ENCODE measurements around the gene MATK.

MATK gene

GRCh38 chr19:3807574-3808354, 21.6 kb upstream of the MATK start:
- H3K27me3 Mint-ChIP-seq = peaks cover 8% of the 10 kb centered on the region

GRCh38 chr19:3807131-3807480, 20.9 kb upstream of the MATK start:
- no peak for DNase-seq
- CTCF ChIA-PET = no interaction called here
- no peaks in the 10 kb centered on the region for H3K36me3 Mint-ChIP-seq
- peaks cover 39% of the 10 kb centered on the region for H3K4me1 Mint-ChIP-seq
- no peak overlapping the region for H3K4me3 Mint-ChIP-seq
- peaks cover 14% of the 10 kb centered on the region for H3K27me3 Mint-ChIP-seq
- no peak overlapping the region for H3K27ac Mint-ChIP-seq
- H3K9me3 Mint-ChIP-seq = peaks cover 9% of the 10 kb centered on the region

More at GRCh38 chr19:3807574-3808354, 21.6 kb upstream of the MATK start:
- Mint-ChIP-seq H3K36me3 (no peaks in the 10 kb centered on the region), H3K4me1 (peaks cover 41% of the 10 kb centered on the region), H3K9me3 (peaks cover 9% of the 10 kb centered on the region), H3K27ac (peak overlapping the region; percentile 17), H3K4me3 (no peak overlapping the region)
- DNase-seq = no peak
- CTCF ChIA-PET = no interaction called here

GRCh38 chr19:3805859-3806258, 19.7 kb upstream of the MATK start:
- Mint-ChIP-seq H3K4me3 (no peak overlapping the region), H3K9me3 (peaks cover 9% of the 10 kb centered on the region), H3K27me3 (peaks cover 27% of the 10 kb centered on the region), H3K4me1 (peaks cover 45% of the 10 kb centered on the region), H3K27ac (no peak overlapping the region), H3K36me3 (no peaks in the 10 kb centered on the region)
- CTCF ChIA-PET = interaction anchor here (1.5 kb wide), 1 partner anchor 43 kb away, joined by 3 read pairs; the partner anchor contains the start of gene MRPL54
- DNase-seq = no peak

- no peaks in the 10 kb centered on the region for H3K36me3 Mint-ChIP-seq
- CTCF ChIA-PET = interaction anchor here (0.9 to 1.5 kb wide), 2 partner anchors 8 to 42 kb away, joined by 3 read pairs; partner anchors contain the start of gene MRPL54
- no peak for DNase-seq
- peaks cover 47% of the 10 kb centered on the region for H3K4me1 Mint-ChIP-seq
- peaks cover 27% of the 10 kb centered on the region for H3K27me3 Mint-ChIP-seq
- H3K9me3 Mint-ChIP-seq = peaks cover 9% of the 10 kb centered on the region
- no peak overlapping the region for H3K27ac Mint-ChIP-seq
- no peak overlapping the region for H3K4me3 Mint-ChIP-seq
Measured at GRCh38 chr19:3804429-3804828, 18.2 kb upstream of the MATK start.

GRCh38 chr19:3803986-3804385, 17.8 kb upstream of the MATK start:
- no peak for DNase-seq
- Mint-ChIP-seq H3K27ac (peak overlapping the region; percentile 22), H3K4me3 (no peak overlapping the region), H3K36me3 (peaks cover 2% of the 10 kb centered on the region), H3K9me3 (peaks cover 7% of the 10 kb centered on the region), H3K4me1 (peaks cover 49% of the 10 kb centered on the region), H3K27me3 (peaks cover 27% of the 10 kb centered on the region)
- CTCF ChIA-PET = interaction anchor here (0.9 kb wide), 1 partner anchor 8 kb away, joined by 3 read pairs; no protein-coding TSS in a partner anchor

- H3K36me3 Mint-ChIP-seq = peaks cover 2% of the 10 kb centered on the region
- peaks cover 52% of the 10 kb centered on the region for H3K4me1 Mint-ChIP-seq
- no peak overlapping the region for H3K4me3 Mint-ChIP-seq
- peaks cover 27% of the 10 kb centered on the region for H3K27me3 Mint-ChIP-seq
- H3K27ac Mint-ChIP-seq = no peak overlapping the region
- CTCF ChIA-PET = interaction anchor here (0.9 kb wide), 1 partner anchor 9 kb away, joined by 3 read pairs; no protein-coding TSS in a partner anchor
- H3K9me3 Mint-ChIP-seq = peaks cover 7% of the 10 kb centered on the region
- no peak for DNase-seq
Measured at GRCh38 chr19:3803114-3803888, 17.1 kb upstream of the MATK start.

GRCh38 chr19:3801412-3802096, 15.4 kb upstream of the MATK start:
- peaks cover 56% of the 10 kb centered on the region for H3K4me1 Mint-ChIP-seq
- CTCF ChIA-PET = interaction anchor here (1.6 kb wide), 1 partner anchor 21 kb away, joined by 4 read pairs; no protein-coding TSS in a partner anchor
- peak; percentile 83 for DNase-seq
- peaks cover 7% of the 10 kb centered on the region for H3K9me3 Mint-ChIP-seq
- H3K4me3 Mint-ChIP-seq = peak overlapping the region; percentile 54
- peaks cover 27% of the 10 kb centered on the region for H3K27me3 Mint-ChIP-seq
- H3K36me3 Mint-ChIP-seq = peaks cover 10% of the 10 kb centered on the region
- H3K27ac Mint-ChIP-seq = peak overlapping the region; percentile 58

- peaks cover 14% of the 10 kb centered on the region for H3K36me3 Mint-ChIP-seq
- peaks cover 27% of the 10 kb centered on the region for H3K27me3 Mint-ChIP-seq
- H3K9me3 Mint-ChIP-seq = peaks cover 12% of the 10 kb centered on the region
- peak overlapping the region; percentile 58 for H3K27ac Mint-ChIP-seq
- peaks cover 54% of the 10 kb centered on the region for H3K4me1 Mint-ChIP-seq
- no peak for DNase-seq
- peak overlapping the region; percentile 54 for H3K4me3 Mint-ChIP-seq
- CTCF ChIA-PET = interaction anchor here (1.6 kb wide), 1 partner anchor 21 kb away, joined by 4 read pairs; no protein-coding TSS in a partner anchor
Measured at GRCh38 chr19:3800996-3801395, 14.8 kb upstream of the MATK start.

GRCh38 chr19:3798137-3798536, 12.0 kb upstream of the MATK start:
- peak; percentile 63 for DNase-seq
- Mint-ChIP-seq H3K36me3 (peaks cover 14% of the 10 kb centered on the region), H3K27ac (peak overlapping the region; percentile 90), H3K4me1 (peaks cover 43% of the 10 kb centered on the region), H3K4me3 (peak overlapping the region; percentile 31), H3K9me3 (peaks cover 12% of the 10 kb centered on the region), H3K27me3 (peaks cover 23% of the 10 kb centered on the region)
- CTCF ChIA-PET = interaction anchor here (1.1 to 2.6 kb wide), 3 partner anchors 19 to 24 kb away, joined by 3 to 9 read pairs (median 8); no protein-coding TSS in a partner anchor

GRCh38 chr19:3796358-3796757, 10.2 kb upstream of the MATK start:
- Mint-ChIP-seq H3K4me1 (peaks cover 29% of the 10 kb centered on the region), H3K27ac (no peak overlapping the region), H3K36me3 (peaks cover 14% of the 10 kb centered on the region), H3K4me3 (no peak overlapping the region), H3K27me3 (peaks cover 12% of the 10 kb centered on the region), H3K9me3 (peaks cover 14% of the 10 kb centered on the region)
- CTCF ChIA-PET = interaction anchor here (1.8 to 2.6 kb wide), 2 partner anchors 8 to 26 kb away, joined by 6 to 9 read pairs; no protein-coding TSS in a partner anchor
- no peak for DNase-seq

- DNase-seq = no peak
- Mint-ChIP-seq H3K4me1 (peaks cover 14% of the 10 kb centered on the region), H3K4me3 (no peak overlapping the region), H3K27me3 (peaks cover 30% of the 10 kb centered on the region), H3K36me3 (peaks cover 14% of the 10 kb centered on the region), H3K27ac (no peak overlapping the region), H3K9me3 (peaks cover 14% of the 10 kb centered on the region)
- CTCF ChIA-PET = interaction anchor here (1.3 kb wide), 1 partner anchor 31 kb away, joined by 3 read pairs; the partner anchor contains the start of gene MRPL54
Measured at GRCh38 chr19:3793799-3794198, 7.6 kb upstream of the MATK start.

GRCh38 chr19:3792114-3792513, 5.9 kb upstream of the MATK start:
- Mint-ChIP-seq H3K4me3 (no peak overlapping the region), H3K4me1 (peaks cover 6% of the 10 kb centered on the region)

GRCh38 chr19:3790941-3791340, 4.8 kb upstream of the MATK start:
- CTCF ChIA-PET = no interaction called here
- H3K27me3 Mint-ChIP-seq = peaks cover 39% of the 10 kb centered on the region
- no peak overlapping the region for H3K4me3 Mint-ChIP-seq

More at GRCh38 chr19:3792114-3792513, 5.9 kb upstream of the MATK start:
- H3K36me3 Mint-ChIP-seq = peaks cover 11% of the 10 kb centered on the region
- peaks cover 12% of the 10 kb centered on the region for H3K9me3 Mint-ChIP-seq
- H3K27me3 Mint-ChIP-seq = peaks cover 32% of the 10 kb centered on the region
- DNase-seq = no peak
- CTCF ChIA-PET = no interaction called here
- no peak overlapping the region for H3K27ac Mint-ChIP-seq

More at GRCh38 chr19:3790941-3791340, 4.8 kb upstream of the MATK start:
- Mint-ChIP-seq H3K36me3 (peaks cover 2% of the 10 kb centered on the region), H3K27ac (no peak overlapping the region), H3K4me1 (peaks cover 9% of the 10 kb centered on the region), H3K9me3 (peaks cover 2% of the 10 kb centered on the region)
- DNase-seq = no peak

Measured in activated naive CD4-positive, alpha-beta T cell treated with anti-CD3 and anti-CD28 coated beads, Interleukin-2, amount 10 ng/mL, durations not matched to agents 7 days and 5 days (primary cell).